Vagina (tissue), 2 donors: ENCODE data around the gene AKR1C2. TPM values are rescaled to one million over a fixed set of nuclear protein-coding genes. Genes with fewer than 3 reads are reported as not detected.

ENCODE experiments used
- DNase-seq, 2 donors: peaks; one replicate each; pipeline ENCODE4 v3.0.0-alpha.2; 2017; ENCODE audit errors: extremely low spot score in 2 of 2
- H3K27ac ChIP-seq: fragments of 200-600 bp; sonication (generic); one replicate; pipeline ENCODE4 v1.5.1; 2019
- H3K27me3 ChIP-seq: fragments of 200-600 bp; sonication (generic); one replicate; pipeline ENCODE4 v1.5.1; 2019
- H3K36me3 ChIP-seq, 2 donors: fragments of 200-600 bp; sonication (generic); one replicate each; pipeline ENCODE4 v1.5.1; 2017 to 2019
- H3K4me1 ChIP-seq: fragments of 200-600 bp; sonication (generic); one replicate; pipeline ENCODE4 v1.5.1; 2019
- H3K4me3 ChIP-seq, 2 donors: fragments of 200-600 bp; sonication (generic); 1 replicate in 1 of 2; 2 replicates in 1 of 2; pipeline ENCODE4 v1.5.1; 2016 to 2019
- H3K9me3 ChIP-seq: fragments of 200-600 bp; sonication (generic); one replicate; pipeline ENCODE4 v1.5.1; 2019
- POLR2A ChIP-seq, 2 donors: fragments of 450-650 bp; IDR thresholded peaks; one replicate each; pipeline ENCODE4 v1.6.1; 2017; ENCODE audit warnings: antibody characterized with exemption in 2 of 2, mild to moderate bottlenecking in 2 of 2, moderate library complexity in 2 of 2
- POLR2AphosphoS5 ChIP-seq, 2 donors: sonication (generic); formaldehyde crosslinking; IDR thresholded peaks; one replicate each; pipeline ENCODE4 v1.9.0; 2017; ENCODE audit warnings: antibody characterized with exemption in 2 of 2, mild to moderate bottlenecking in 2 of 2, low read depth in 1 of 2; ENCODE audit not compliant: insufficient read depth in 1 of 2
- intact Hi-C: fragments of 100-400 bp; cut with DNase I; formaldehyde crosslinking; loops from one replicate; pipeline ENCODE4 v1.15.1; 2023
- total RNA-seq: library from RNA; depleted of rRNA; stranded (reverse); fragments of >200 nt; gene quantifications from one replicate; pipeline ENCODE4 v1.2.3, GENCODE V29; 2016
- TF ChIP-seq, protein P1 (sequence below), 3 experiments: fragments of 450-650 bp in 2 of 3; fragments of 200-600 bp in 1 of 3; sonication (generic) in 1 of 3; IDR thresholded peaks; one replicate each; pipeline ENCODE4 v1.5.1; 2017 to 2019; ENCODE audit warnings: antibody characterized with exemption in 3 of 3, mild to moderate bottlenecking in 2 of 3, moderate library complexity in 2 of 3

Gene AKR1C2
- total RNA-seq, 1 donor from 2014 or later, result 104 TPM

DNA sequence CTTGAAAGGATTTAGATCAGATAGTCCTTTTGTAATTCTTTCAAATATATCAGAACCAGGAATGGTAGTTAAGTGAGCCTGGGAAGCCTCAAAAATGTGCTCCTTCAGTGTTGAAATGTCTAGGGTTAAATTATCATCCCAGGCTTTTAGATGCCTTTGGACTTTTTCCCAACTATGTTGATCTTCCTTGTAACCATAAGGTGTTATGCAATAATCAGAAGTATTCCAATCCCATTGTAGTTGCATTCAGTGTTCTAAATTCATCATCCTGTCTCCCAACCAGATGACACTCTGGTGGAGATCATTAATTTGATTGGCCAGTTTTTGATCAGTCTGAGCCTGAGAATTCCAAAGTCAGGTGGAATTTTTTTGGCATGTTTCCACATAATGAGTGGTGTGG lies 35.1 kb upstream of the AKR1C2 start:
- peaks cover 21% of the 10 kb centered on the region for H3K4me1 ChIP-seq
- TF ChIP-seq, protein P1, sequence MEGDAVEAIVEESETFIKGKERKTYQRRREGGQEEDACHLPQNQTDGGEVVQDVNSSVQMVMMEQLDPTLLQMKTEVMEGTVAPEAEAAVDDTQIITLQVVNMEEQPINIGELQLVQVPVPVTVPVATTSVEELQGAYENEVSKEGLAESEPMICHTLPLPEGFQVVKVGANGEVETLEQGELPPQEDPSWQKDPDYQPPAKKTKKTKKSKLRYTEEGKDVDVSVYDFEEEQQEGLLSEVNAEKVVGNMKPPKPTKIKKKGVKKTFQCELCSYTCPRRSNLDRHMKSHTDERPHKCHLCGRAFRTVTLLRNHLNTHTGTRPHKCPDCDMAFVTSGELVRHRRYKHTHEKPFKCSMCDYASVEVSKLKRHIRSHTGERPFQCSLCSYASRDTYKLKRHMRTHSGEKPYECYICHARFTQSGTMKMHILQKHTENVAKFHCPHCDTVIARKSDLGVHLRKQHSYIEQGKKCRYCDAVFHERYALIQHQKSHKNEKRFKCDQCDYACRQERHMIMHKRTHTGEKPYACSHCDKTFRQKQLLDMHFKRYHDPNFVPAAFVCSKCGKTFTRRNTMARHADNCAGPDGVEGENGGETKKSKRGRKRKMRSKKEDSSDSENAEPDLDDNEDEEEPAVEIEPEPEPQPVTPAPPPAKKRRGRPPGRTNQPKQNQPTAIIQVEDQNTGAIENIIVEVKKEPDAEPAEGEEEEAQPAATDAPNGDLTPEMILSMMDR (IDR thresholded peaks at IDR 0.05), result no peak
- intact Hi-C loops, result no loop called here
- no peak overlapping the region for H3K4me3 ChIP-seq
- DNase-seq, result no peak
- H3K9me3 ChIP-seq, result peaks cover 9% of the 10 kb centered on the region
- H3K27ac ChIP-seq, result no peak overlapping the region
- no peaks in the 10 kb centered on the region for H3K36me3 ChIP-seq
- H3K27me3 ChIP-seq, result no peaks in the 10 kb centered on the region

DNA sequence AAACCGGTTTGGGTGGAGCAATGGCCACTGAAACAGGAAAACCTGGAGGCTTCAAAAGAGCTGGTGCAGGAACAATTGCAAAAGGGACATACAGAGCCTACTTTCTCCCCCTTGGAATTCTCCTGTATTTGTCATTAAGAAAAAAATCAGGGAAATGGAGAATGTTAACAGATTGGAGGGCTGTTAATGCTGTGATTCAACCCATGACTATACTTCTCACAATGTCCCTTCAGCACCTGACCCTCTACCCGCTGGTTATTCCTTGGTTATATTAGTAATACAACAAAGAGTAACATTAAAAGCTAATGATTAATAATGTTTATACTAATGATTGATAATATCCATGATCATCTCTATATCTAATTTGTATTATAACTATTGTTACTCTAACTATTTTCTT lies 34.4 kb upstream of the AKR1C2 start:
- DNase-seq, result no peak
- Histone ChIP-seq H3K4me1 (peaks cover 18% of the 10 kb centered on the region), H3K27me3 (no peaks in the 10 kb centered on the region), H3K9me3 (peaks cover 9% of the 10 kb centered on the region), H3K27ac (no peak overlapping the region), H3K36me3 (no peaks in the 10 kb centered on the region), H3K4me3 (no peak overlapping the region)
- intact Hi-C loops, result no loop called here
- TF ChIP-seq, protein P1 (IDR thresholded peaks at IDR 0.05), result no peak
- TF ChIP-seq POLR2AphosphoS5 (IDR thresholded peaks at IDR 0.05; ENCODE audit: insufficient read depth in 1 of 2, low read depth in 1 of 2) (no peak), POLR2A (IDR thresholded peaks at IDR 0.05) (no peak)

DNA sequence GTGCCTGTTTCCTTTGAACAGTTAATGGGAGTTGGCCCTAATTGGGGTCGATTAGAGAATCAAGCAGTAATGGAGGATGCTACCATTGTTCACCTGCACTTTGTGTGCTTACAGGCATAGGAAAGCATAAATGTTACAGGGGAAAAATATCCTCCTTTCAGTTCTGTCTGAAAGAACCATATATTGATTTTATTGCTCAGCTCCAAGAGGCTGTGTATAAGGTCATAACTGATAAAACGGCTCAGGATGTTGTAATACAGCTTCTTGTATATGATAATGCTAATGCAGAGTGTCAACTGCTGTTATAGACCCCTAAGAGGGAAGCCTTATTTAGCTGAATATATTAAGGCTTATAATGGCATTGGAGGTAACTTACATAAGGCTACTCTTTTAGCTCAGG lies 32.9 kb upstream of the AKR1C2 start:
- no peak for DNase-seq
- H3K36me3 ChIP-seq, result no peaks in the 10 kb centered on the region
- peaks cover 9% of the 10 kb centered on the region for H3K9me3 ChIP-seq
- intact Hi-C loops, result no loop called here
- TF ChIP-seq, protein P1 (IDR thresholded peaks at IDR 0.05), result no peak
- no peak for TF ChIP-seq POLR2A (IDR thresholded peaks at IDR 0.05)
- no peak for TF ChIP-seq POLR2AphosphoS5 (IDR thresholded peaks at IDR 0.05; ENCODE audit: insufficient read depth in 1 of 2, low read depth in 1 of 2)
- H3K27ac ChIP-seq, result no peak overlapping the region
- H3K27me3 ChIP-seq, result no peaks in the 10 kb centered on the region
- H3K4me1 ChIP-seq, result peaks cover 10% of the 10 kb centered on the region
- no peak overlapping the region for H3K4me3 ChIP-seq

DNA sequence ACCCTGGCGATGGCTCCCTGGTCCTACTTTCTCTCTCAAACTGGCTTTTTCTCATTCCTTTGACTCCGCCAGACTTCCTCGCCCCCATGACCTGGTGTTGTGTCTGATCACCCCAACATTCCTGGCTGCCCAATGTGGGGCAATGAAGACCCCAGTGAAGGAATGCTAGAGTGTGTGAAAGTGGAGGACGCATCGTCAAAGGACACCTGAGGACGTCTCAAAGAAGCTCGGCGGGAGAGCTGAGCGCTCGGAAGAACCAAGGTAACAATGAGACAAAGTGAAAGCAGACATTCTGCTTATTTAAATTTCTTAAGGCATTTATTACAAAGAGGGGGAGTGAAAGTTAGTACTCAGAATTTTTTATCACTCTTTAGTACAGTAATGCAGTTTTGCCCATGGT lies 31.7 kb upstream of the AKR1C2 start:
- Histone ChIP-seq H3K36me3 (no peaks in the 10 kb centered on the region), H3K4me3 (no peak overlapping the region), H3K27ac (no peak overlapping the region), H3K27me3 (no peaks in the 10 kb centered on the region), H3K9me3 (peaks cover 9% of the 10 kb centered on the region), H3K4me1 (no peaks in the 10 kb centered on the region)
- DNase-seq, result no peak
- intact Hi-C loops, result no loop called here
- TF ChIP-seq, protein P1 (IDR thresholded peaks at IDR 0.05), result no peak
- TF ChIP-seq POLR2A (IDR thresholded peaks at IDR 0.05) (no peak), POLR2AphosphoS5 (IDR thresholded peaks at IDR 0.05; ENCODE audit: insufficient read depth in 1 of 2, low read depth in 1 of 2) (no peak)

DNA sequence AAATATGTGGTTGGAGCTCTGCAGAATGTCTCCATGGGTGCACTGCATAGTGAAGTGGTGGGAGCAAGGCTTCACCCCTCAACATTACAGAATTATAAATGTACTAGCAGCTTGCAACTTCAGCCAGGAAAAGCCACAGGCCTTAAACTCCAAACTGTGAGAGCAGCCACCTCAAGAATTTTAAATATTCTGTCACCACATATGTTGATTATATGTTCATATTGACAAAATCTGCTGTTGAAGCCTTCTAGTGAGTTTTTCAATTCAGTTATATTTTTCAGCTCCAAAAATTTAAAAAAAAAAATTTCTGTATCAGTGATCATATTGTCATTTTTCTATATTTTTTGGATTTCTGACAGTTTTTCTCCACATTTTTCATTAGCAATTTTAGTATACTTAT lies 30.9 kb upstream of the AKR1C2 start:
- H3K27me3 ChIP-seq, result no peaks in the 10 kb centered on the region
- intact Hi-C loops, result no loop called here
- no peak overlapping the region for H3K4me3 ChIP-seq
- TF ChIP-seq, protein P1 (IDR thresholded peaks at IDR 0.05), result no peak
- no peak for TF ChIP-seq POLR2A (IDR thresholded peaks at IDR 0.05)
- TF ChIP-seq POLR2AphosphoS5 (IDR thresholded peaks at IDR 0.05; ENCODE audit: insufficient read depth in 1 of 2, low read depth in 1 of 2), result no peak
- H3K4me1 ChIP-seq, result no peaks in the 10 kb centered on the region
- DNase-seq, result no peak
- no peaks in the 10 kb centered on the region for H3K36me3 ChIP-seq
- H3K27ac ChIP-seq, result no peak overlapping the region
- peaks cover 9% of the 10 kb centered on the region for H3K9me3 ChIP-seq
